Measurements from ENCODE around the gene PDE10A. TPM values are rescaled to one million over a fixed set of nuclear protein-coding genes. Genes with fewer than 3 reads are reported as not detected.

PDE10A gene
- total RNA-seq, 1 experiment from 2014 or later: 3.1 TPM

GRCh38 chr6:165536911-165537310, 126.1 kb downstream of the PDE10A start:
- ATAC-seq (no peak), DNase-seq (ENCODE audit: low spot score) (no peak)
- Mint-ChIP-seq H3K27me3 (ENCODE audit: low read depth) (no peaks in the 10 kb centered on the region), H3K4me1 (no peaks in the 10 kb centered on the region), H3K27ac (no peak overlapping the region), H3K9me3 (peaks cover 8% of the 10 kb centered on the region), H3K4me3 (no peak overlapping the region), H3K36me3 (no peaks in the 10 kb centered on the region)
- ChIA-PET CTCF (no interaction called here), POLR2A (no interaction called here)
- TF ChIP-seq STAT6 (CRISPR knock-in tag; conservative IDR thresholded peaks at IDR 0.05; ENCODE audit: low read depth): no peak
- no peak for TF ChIP-seq NFATC4 (CRISPR knock-in tag; IDR thresholded peaks at IDR 0.05)
- TF ChIP-seq, protein P1, sequence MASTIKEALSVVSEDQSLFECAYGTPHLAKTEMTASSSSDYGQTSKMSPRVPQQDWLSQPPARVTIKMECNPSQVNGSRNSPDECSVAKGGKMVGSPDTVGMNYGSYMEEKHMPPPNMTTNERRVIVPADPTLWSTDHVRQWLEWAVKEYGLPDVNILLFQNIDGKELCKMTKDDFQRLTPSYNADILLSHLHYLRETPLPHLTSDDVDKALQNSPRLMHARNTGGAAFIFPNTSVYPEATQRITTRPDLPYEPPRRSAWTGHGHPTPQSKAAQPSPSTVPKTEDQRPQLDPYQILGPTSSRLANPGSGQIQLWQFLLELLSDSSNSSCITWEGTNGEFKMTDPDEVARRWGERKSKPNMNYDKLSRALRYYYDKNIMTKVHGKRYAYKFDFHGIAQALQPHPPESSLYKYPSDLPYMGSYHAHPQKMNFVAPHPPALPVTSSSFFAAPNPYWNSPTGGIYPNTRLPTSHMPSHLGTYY (CRISPR knock-in tag; IDR thresholded peaks at IDR 0.05): no peak
- no peak for TF ChIP-seq ZSCAN18 (CRISPR knock-in tag; IDR thresholded peaks at IDR 0.05)
- TF ChIP-seq JAZF1 (CRISPR knock-in tag; IDR thresholded peaks at IDR 0.05): no peak
- TF ChIP-seq, protein P2, sequence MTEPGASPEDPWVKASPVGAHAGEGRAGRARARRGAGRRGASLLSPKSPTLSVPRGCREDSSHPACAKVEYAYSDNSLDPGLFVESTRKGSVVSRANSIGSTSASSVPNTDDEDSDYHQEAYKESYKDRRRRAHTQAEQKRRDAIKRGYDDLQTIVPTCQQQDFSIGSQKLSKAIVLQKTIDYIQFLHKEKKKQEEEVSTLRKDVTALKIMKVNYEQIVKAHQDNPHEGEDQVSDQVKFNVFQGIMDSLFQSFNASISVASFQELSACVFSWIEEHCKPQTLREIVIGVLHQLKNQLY (CRISPR knock-in tag; IDR thresholded peaks at IDR 0.05): no peak
- TF ChIP-seq, protein P3, sequence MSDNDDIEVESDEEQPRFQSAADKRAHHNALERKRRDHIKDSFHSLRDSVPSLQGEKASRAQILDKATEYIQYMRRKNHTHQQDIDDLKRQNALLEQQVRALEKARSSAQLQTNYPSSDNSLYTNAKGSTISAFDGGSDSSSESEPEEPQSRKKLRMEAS (CRISPR knock-in tag; IDR thresholded peaks at IDR 0.05): no peak
- no peak for TF ChIP-seq HMGXB4 (CRISPR knock-in tag; IDR thresholded peaks at IDR 0.05)
- no peak for TF ChIP-seq FOXK1 (CRISPR knock-in tag; IDR thresholded peaks at IDR 0.05)
- TF ChIP-seq, protein P4, sequence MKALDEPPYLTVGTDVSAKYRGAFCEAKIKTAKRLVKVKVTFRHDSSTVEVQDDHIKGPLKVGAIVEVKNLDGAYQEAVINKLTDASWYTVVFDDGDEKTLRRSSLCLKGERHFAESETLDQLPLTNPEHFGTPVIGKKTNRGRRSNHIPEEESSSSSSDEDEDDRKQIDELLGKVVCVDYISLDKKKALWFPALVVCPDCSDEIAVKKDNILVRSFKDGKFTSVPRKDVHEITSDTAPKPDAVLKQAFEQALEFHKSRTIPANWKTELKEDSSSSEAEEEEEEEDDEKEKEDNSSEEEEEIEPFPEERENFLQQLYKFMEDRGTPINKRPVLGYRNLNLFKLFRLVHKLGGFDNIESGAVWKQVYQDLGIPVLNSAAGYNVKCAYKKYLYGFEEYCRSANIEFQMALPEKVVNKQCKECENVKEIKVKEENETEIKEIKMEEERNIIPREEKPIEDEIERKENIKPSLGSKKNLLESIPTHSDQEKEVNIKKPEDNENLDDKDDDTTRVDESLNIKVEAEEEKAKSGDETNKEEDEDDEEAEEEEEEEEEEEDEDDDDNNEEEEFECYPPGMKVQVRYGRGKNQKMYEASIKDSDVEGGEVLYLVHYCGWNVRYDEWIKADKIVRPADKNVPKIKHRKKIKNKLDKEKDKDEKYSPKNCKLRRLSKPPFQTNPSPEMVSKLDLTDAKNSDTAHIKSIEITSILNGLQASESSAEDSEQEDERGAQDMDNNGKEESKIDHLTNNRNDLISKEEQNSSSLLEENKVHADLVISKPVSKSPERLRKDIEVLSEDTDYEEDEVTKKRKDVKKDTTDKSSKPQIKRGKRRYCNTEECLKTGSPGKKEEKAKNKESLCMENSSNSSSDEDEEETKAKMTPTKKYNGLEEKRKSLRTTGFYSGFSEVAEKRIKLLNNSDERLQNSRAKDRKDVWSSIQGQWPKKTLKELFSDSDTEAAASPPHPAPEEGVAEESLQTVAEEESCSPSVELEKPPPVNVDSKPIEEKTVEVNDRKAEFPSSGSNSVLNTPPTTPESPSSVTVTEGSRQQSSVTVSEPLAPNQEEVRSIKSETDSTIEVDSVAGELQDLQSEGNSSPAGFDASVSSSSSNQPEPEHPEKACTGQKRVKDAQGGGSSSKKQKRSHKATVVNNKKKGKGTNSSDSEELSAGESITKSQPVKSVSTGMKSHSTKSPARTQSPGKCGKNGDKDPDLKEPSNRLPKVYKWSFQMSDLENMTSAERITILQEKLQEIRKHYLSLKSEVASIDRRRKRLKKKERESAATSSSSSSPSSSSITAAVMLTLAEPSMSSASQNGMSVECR (CRISPR knock-in tag; IDR thresholded peaks at IDR 0.05; ENCODE audit: borderline replicate concordance): no peak
- TF ChIP-seq FOXJ3 (CRISPR knock-in tag; IDR thresholded peaks at IDR 0.05; ENCODE audit: borderline replicate concordance): no peak
- TF ChIP-seq AFF4 (CRISPR knock-in tag; IDR thresholded peaks at IDR 0.05; ENCODE audit: borderline replicate concordance): no peak
- TF ChIP-seq NFE2L1 (CRISPR knock-in tag; IDR thresholded peaks at IDR 0.05): no peak
- TF ChIP-seq SP1 (CRISPR knock-in tag; conservative IDR thresholded peaks at IDR 0.05): no peak
- TF ChIP-seq CBFB (CRISPR knock-in tag; IDR thresholded peaks at IDR 0.05; ENCODE audit: low read depth): no peak
- TF ChIP-seq FOXP4 (CRISPR knock-in tag; IDR thresholded peaks at IDR 0.05): no peak
- no peak for TF ChIP-seq TEAD4 (CRISPR knock-in tag; IDR thresholded peaks at IDR 0.05)

Data from WTC11 (cell line).